NCI-H1930 (cell line): ENCODE results near the gene PCDHB4.
A peak's percentile ranks its signal among the peaks of the same experiment; 100 is the strongest.
"Not testable (repeated sequence)": the region's sequence is repeated elsewhere in the genome, so short reads cannot be mapped to it uniquely, and the experiment has no call there.

ENCODE experiments used
- DNase-seq, 2 experiments: peaks; one replicate each; lab custom pipeline; 2025; lab: John Stamatoyannopoulos, UW

The PCDHB4 gene

DNA sequence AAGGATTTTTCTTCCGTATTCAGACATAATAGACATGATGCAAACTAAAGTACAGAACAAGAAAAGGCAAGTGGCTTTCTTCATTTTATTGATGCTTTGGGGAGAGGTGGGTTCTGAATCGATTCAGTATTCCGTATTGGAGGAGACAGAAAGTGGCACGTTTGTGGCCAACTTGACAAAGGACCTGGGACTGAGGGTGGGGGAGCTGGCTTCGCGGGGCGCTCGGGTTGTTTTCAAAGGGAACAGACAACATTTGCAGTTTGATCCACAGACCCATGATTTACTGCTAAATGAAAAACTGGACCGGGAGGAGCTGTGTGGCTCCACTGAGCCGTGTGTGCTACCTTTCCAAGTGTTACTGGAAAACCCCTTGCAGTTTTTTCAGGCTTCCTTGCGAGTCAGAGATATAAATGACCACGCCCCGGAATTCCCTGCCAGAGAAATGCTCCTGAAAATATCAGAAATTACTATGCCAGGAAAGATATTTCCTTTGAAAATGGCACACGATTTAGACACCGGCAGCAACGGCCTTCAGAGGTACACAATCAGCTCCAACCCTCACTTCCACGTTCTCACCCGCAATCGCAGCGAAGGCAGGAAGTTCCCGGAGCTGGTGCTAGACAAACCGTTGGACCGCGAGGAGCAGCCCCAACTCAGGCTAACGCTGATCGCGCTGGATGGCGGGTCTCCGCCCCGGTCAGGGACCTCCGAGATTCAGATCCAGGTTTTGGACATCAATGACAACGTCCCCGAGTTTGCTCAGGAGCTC, 28.8 kb downstream of the PCDHB4 start:
- DNase-seq, result no peak

DNA sequence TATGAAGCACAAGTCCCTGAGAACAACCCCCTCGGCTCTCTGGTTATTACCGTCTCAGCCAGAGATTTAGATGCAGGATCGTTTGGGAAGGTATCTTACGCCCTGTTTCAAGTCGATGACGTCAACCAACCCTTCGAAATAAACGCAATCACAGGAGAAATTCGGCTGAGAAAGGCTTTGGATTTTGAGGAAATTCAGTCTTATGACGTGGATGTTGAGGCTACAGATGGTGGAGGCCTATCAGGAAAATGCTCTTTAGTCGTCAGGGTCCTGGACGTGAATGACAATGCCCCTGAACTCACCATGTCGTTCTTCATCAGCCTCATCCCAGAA, 29.3 kb downstream of the PCDHB4 start:
- DNase-seq, result no peak

DNA sequence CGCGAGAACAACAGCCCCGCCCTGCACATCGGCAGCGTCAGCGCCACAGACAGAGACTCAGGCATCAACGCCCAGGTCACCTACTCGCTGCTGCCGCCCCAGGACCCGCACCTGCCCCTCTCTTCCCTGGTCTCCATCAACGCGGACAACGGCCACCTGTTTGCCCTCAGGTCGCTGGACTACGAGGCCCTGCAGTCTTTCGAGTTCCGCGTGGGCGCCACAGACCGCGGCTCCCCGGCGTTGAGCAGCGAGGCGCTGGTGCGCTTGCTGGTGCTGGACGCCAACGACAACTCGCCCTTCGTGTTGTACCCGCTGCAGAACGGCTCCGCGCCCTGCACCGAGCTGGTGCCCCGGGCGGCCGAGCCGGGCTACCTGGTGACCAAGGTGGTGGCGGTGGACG, 30.0 kb downstream of the PCDHB4 start:
- DNase-seq, result not testable (repeated sequence)

DNA sequence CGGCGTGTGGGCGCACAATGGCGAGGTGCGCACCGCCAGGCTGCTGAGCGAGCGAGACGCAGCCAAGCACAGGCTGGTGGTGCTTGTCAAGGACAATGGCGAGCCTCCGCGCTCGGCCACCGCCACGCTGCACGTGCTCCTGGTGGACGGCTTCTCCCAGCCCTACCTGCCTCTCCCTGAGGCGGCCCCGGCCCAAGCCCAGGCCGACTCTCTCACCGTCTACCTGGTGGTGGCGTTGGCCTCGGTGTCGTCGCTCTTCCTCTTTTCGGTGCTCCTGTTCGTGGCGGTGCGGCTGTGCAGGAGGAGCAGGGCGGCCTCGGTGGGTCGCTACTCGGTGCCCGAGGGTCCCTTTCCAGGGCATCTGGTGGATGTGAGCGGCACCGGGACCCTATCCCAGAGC, 30.5 kb downstream of the PCDHB4 start:
- DNase-seq, result not testable (repeated sequence)

DNA sequence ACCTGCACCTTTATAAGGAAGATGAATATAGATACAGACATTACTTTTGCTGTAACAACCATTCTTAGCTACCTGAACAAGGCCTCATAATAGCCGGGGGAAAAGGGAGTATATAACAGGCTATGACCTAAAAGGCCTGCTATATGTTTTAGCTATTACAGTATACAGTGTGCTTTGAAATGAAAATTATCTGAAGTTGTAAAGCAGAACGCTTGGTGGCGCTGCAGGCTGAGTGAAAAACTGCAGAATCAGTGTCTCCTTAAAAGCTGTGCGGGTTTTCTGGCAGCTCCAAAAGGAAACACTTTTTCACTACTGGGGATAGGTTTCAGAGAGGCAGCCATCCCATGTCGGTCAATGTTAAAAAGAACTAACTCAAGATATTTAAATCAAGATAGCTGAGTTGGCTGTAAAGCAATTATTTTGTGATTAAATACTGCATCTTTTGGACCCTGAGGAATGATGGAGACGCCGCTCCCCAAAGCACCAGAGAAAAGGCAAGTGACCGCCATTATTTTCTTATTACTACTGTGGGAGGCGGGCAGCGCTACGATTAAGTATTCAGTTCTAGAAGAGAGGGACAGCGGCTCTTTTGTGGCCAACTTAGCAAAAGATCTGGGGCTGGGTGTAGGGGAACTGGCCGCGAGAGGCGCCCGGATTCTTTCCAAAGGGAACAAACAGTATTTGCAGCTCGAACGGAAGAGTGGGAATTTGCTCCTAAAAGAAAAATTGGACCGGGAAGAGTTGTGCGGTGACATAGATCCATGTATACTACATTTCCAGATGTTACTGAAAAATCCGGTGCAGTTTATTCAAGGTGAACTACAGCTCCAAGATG, 34.1 kb downstream of the PCDHB4 start:
- DNase-seq, result no peak

DNA sequence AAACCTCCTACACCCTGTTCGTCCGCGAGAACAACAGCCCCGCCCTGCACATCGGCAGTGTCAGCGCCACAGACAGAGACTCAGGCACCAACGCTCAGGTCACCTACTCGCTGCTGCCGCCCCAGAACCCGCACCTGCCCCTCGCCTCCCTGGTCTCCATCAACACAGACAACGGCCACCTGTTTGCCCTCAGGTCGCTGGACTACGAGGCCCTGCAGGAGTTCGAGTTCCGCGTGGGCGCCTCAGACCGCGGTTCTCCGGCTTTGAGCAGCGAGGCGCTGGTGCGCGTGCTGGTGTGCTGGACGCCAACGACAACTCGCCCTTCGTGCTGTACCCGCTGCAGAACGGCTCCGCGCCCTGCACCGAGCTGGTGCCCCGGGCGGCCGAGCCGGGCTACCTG, 35.7 kb downstream of the PCDHB4 start:
- DNase-seq, result not testable (repeated sequence)

DNA sequence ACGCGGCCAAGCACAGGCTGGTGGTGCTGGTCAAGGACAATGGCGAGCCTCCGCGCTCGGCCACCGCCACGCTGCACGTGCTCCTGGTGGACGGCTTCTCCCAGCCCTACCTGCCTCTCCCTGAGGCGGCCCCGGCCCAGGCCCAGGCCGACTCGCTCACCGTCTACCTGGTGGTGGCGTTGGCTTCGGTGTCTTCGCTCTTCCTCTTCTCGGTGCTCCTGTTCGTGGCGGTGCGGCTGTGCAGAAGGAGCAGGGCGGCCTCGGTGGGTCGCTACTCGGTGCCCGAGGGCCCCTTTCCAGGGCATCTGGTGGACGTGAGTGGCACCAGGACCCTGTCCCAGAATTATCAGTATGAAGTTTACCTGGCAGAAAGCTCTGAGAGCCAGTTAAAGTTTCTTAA, 36.3 kb downstream of the PCDHB4 start:
- DNase-seq, result not testable (repeated sequence)

DNA sequence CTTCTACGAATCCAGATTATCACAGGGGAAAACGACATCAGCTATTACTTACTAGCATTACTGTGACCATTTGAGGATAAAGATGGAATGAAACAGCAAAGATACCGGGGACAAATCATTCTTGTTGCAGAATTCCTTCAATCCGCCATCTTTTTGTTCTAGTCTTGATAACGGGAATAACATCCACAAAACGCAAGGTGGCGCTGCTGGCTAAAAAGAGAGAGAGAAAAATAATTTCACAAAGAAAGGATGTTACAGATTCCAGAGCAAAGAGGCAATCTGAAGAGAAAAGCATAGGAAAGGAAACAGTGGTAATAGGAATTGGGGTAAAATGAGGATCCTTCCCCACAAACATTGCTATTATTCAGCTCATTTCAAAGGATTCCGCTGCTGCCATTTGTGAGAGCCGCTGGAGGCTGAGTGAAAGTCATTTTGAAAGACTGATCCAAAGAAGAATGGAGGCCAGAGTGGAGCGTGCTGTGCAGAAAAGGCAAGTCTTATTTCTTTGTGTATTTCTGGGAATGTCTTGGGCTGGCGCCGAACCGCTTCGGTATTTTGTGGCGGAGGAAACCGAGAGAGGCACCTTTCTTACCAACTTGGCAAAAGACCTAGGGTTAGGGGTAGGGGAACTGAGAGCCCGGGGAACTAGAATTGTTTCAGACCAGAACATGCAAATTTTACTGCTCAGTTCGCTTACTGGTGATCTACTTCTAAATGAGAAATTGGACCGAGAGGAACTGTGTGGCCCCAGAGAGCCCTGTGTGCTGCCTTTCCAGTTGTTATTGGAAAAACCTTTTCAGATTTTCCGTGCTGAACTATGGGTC, 51.0 kb downstream of the PCDHB4 start, which contains the start of gene PCDHB7:
TSS of gene PCDHB7 (plus strand) at position 264 of the 824 bp plus-strand sequence. CDS start at position 456, 192 bp downstream.
- peak in 1 of 2 experiments; percentile 6 for DNase-seq

DNA sequence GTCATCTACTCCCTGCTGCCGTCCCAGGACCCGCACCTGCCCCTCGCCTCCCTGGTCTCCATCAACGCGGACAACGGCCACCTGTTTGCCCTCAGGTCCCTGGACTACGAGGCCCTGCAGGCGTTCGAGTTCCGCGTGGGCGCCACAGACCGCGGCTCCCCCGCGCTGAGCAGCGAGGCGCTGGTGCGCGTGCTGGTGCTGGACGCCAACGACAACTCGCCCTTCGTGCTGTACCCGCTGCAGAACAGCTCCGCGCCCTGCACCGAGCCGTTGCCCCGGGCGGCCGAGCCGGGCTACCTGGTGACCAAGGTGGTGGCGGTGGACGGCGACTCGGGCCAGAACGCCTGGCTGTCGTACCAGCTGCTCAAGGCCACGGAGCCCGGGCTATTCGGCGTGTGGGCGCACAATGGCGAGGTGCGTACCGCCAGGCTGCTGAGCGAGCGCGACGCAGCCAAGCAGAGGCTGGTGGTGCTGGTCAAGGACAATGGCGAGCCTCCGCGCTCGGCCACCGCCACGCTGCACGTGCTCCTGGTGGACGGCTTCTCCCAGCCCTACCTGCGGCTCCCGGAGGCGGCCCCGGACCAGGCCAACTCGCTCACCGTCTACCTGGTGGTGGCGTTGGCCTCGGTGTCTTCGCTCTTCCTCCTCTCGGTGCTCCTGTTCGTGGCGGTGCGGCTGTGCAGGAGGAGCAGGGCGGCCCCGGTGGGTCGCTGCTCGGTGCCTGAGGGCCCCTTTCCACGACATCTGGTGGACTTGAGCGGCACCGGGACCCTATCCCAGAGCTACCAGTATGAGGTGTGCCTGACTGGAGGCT, 52.9 kb downstream of the PCDHB4 start:
- not testable (repeated sequence) for DNase-seq
